H9 (cell line): ENCODE data around the gene THPO. TPM values are rescaled to one million over a fixed set of nuclear protein-coding genes. Genes with fewer than 3 reads are reported as not detected.
A peak's percentile ranks its signal among the peaks of the same experiment; 100 is the strongest.

Source experiments
- DNase-seq: peaks from one replicate; pipeline ENCODE4 v3.0.0-alpha.2; 2017
- H2AFZ ChIP-seq: one replicate; pipeline ENCODE4 v1.6.1; 2013; ENCODE audit warnings: mild to moderate bottlenecking, low read length, control low read depth, moderate library complexity
- H2AK5ac ChIP-seq: 2 replicates; pipeline ENCODE4 v1.6.1; 2013; ENCODE audit warnings: low read length, control low read depth, mixed read lengths; ENCODE audit not compliant: insufficient read length
- H2BK120ac ChIP-seq: one replicate; pipeline ENCODE4 v1.6.1; 2013; ENCODE audit warnings: low read depth, mild to moderate bottlenecking, low read length, control low read depth, inconsistent platforms; ENCODE audit not compliant: poor library complexity, severe bottlenecking
- H2BK12ac ChIP-seq: 2 replicates; pipeline ENCODE4 v1.6.1; 2013; ENCODE audit warnings: low read length, control low read depth, mixed read lengths, low read depth; ENCODE audit not compliant: insufficient read length
- H2BK15ac ChIP-seq: 2 replicates; pipeline ENCODE4 v1.6.1; 2013; ENCODE audit warnings: low read depth, low read length, control low read depth
- H2BK20ac ChIP-seq: one replicate; pipeline ENCODE4 v1.6.1; 2013; ENCODE audit warnings: low read depth, mild to moderate bottlenecking, low read length, control low read depth, inconsistent platforms; ENCODE audit not compliant: poor library complexity, severe bottlenecking
- H2BK5ac ChIP-seq: 2 replicates; pipeline ENCODE4 v1.6.1; 2013; ENCODE audit warnings: low read length, control low read depth, mixed read lengths; ENCODE audit not compliant: insufficient read length
- H3K14ac ChIP-seq: 2 replicates; pipeline ENCODE4 v1.6.1; 2013; ENCODE audit warnings: low read length, control low read depth; ENCODE audit not compliant: insufficient read depth
- H3K18ac ChIP-seq: 2 replicates; pipeline ENCODE4 v1.6.1; 2013; ENCODE audit warnings: low read depth, mild to moderate bottlenecking, mixed read lengths, low read length, control low read depth; ENCODE audit not compliant: insufficient read length
- H3K23ac ChIP-seq: 2 replicates; pipeline ENCODE4 v1.6.1; 2013; ENCODE audit warnings: low read length, control low read depth, mixed read lengths, low read depth; ENCODE audit not compliant: insufficient read length
- H3K23me2 ChIP-seq: 2 replicates; pipeline ENCODE4 v1.6.1; 2013; ENCODE audit warnings: low read depth, mild to moderate bottlenecking, mixed read lengths, low read length, control low read depth; ENCODE audit not compliant: insufficient read length, poor library complexity, severe bottlenecking
- H3K27ac ChIP-seq: 2 replicates; pipeline ENCODE4 v1.5.1; 2013; ENCODE audit warnings: low read length, control low read depth, mixed read lengths, low read depth; ENCODE audit not compliant: insufficient read length
- H3K27me3 ChIP-seq: 2 replicates; pipeline ENCODE4 v1.6.1; 2013; ENCODE audit warnings: low read length, control low read depth, inconsistent platforms; ENCODE audit not compliant: insufficient read depth
- H3K4ac ChIP-seq: 2 replicates; pipeline ENCODE4 v1.6.1; 2013; ENCODE audit warnings: low read depth, mild to moderate bottlenecking, control low read depth, inconsistent platforms, low read length, moderate library complexity
- H3K4me1 ChIP-seq: 2 replicates; pipeline ENCODE4 v1.6.1; 2013; ENCODE audit warnings: low read length, control low read depth, inconsistent platforms; ENCODE audit not compliant: insufficient read depth
- H3K4me2 ChIP-seq: 2 replicates; pipeline ENCODE4 v1.6.1; 2013; ENCODE audit warnings: low read length, control low read depth, mixed read lengths; ENCODE audit not compliant: insufficient read length, insufficient read depth
- H3K56ac ChIP-seq: 2 replicates; pipeline ENCODE4 v1.6.1; 2013; ENCODE audit warnings: low read depth, mild to moderate bottlenecking, mixed read lengths, low read length, control low read depth; ENCODE audit not compliant: insufficient read length
- H3K79me1 ChIP-seq: 2 replicates; pipeline ENCODE4 v1.6.1; 2013; ENCODE audit warnings: low read depth, mild to moderate bottlenecking, moderate library complexity, low read length, control low read depth, inconsistent platforms; ENCODE audit not compliant: insufficient read depth, poor library complexity, severe bottlenecking
- H3K79me2 ChIP-seq: 2 replicates; pipeline ENCODE4 v1.6.1; 2013; ENCODE audit warnings: low read length, control low read depth, inconsistent platforms; ENCODE audit not compliant: insufficient read depth
- H3K9ac ChIP-seq: 2 replicates; pipeline ENCODE4 v1.6.1; 2013; ENCODE audit warnings: low read length, control low read depth, mixed read lengths; ENCODE audit not compliant: insufficient read length; ENCODE audit errors: extremely low read depth
- H3K9me3 ChIP-seq: one replicate; pipeline ENCODE4 v1.6.1; 2013; ENCODE audit warnings: low read depth, low read length, inconsistent platforms; ENCODE audit not compliant: control insufficient read depth
- H3T11ph ChIP-seq: one replicate; pipeline ENCODE4 v1.6.1; 2013; ENCODE audit warnings: mild to moderate bottlenecking, low read length, control low read depth, inconsistent platforms
- H4K20me1 ChIP-seq: one replicate; pipeline ENCODE4 v1.6.1; 2013; ENCODE audit not compliant: control insufficient read depth, insufficient read length, insufficient read depth
- H4K5ac ChIP-seq: 2 replicates; pipeline ENCODE4 v1.6.1; 2013; ENCODE audit warnings: low read depth, mild to moderate bottlenecking, mixed read lengths, low read length, control low read depth; ENCODE audit not compliant: insufficient read length
- H4K8ac ChIP-seq: replicated peaks from 2 replicates; pipeline ENCODE4 v1.6.1; 2013; ENCODE audit warnings: low read length, control low read depth, mixed read lengths, low read depth; ENCODE audit not compliant: insufficient read length
- H4K91ac ChIP-seq: 2 replicates; pipeline ENCODE4 v1.6.1; 2013; ENCODE audit warnings: low read depth, mild to moderate bottlenecking, moderate library complexity, mixed read lengths, low read length, control low read depth; ENCODE audit not compliant: insufficient read length
- H3K27ac Mint-ChIP-seq, 3 experiments: 2 replicates in 2 of 3; 3 replicates in 1 of 3; pipeline ENCODE4 v1.8.0; 2020 to 2021; ENCODE audit warnings: mixed read lengths in 3 of 3, mild to moderate bottlenecking in 1 of 3, moderate library complexity in 1 of 3
- H3K27me3 Mint-ChIP-seq: 2 replicates; pipeline ENCODE4 v1.8.0; 2021; ENCODE audit warnings: low read depth, mild to moderate bottlenecking, moderate library complexity, mixed read lengths
- H3K36me3 Mint-ChIP-seq, 3 experiments: 2 replicates in 2 of 3; 3 replicates in 1 of 3; pipeline ENCODE4 v1.8.0; 2020 to 2021; ENCODE audit warnings: low read depth in 3 of 3, mixed read lengths in 3 of 3; ENCODE audit not compliant: insufficient read depth in 1 of 3
- H3K4me1 Mint-ChIP-seq, 2 experiments: 2 replicates each; pipeline ENCODE4 v1.8.0; 2020; ENCODE audit warnings: mixed read lengths in 2 of 2
- H3K4me3 Mint-ChIP-seq, 2 experiments: 2 replicates in 1 of 2; 3 replicates in 1 of 2; pipeline ENCODE4 v1.8.0; 2020 to 2021; ENCODE audit warnings: mild to moderate bottlenecking in 2 of 2, mixed read lengths in 2 of 2, moderate library complexity in 1 of 2
- H3K9me3 Mint-ChIP-seq, 2 experiments: 2 replicates in 1 of 2; 3 replicates in 1 of 2; pipeline ENCODE4 v1.8.0; 2020; ENCODE audit warnings: mild to moderate bottlenecking in 2 of 2, mixed read lengths in 2 of 2, moderate library complexity in 1 of 2
- WGBS: extraction: QIAGEN DNeasy Blood & Tissue Kit; methylation state at CpG from one replicate; pipeline ENCODE4 v1.1.7; 2013; ENCODE audit warnings: missing lambda C conversion rate, low lambda C conversion rate, mixed read lengths; ENCODE audit not compliant: insufficient read length; ENCODE audit errors: extremely low coverage; 5-methylcytosine and 5-hydroxymethylcytosine counted together
- total RNA-seq: library from RNA; stranded (reverse); gene quantifications from 2 replicates; pipeline ENCODE4 v1.2.1, GENCODE V29; 2021
- TF ChIP-seq, protein P1 (sequence below): fragments of 200-600 bp; sonication (generic); conservative IDR thresholded peaks from 3 replicates; pipeline ENCODE4 v1.8.0; 2021; ENCODE audit warnings: antibody characterized with exemption, mild to moderate bottlenecking

THPO gene
- total RNA-seq, 1 experiment from 2014 or later: 0.85 TPM

DNA sequence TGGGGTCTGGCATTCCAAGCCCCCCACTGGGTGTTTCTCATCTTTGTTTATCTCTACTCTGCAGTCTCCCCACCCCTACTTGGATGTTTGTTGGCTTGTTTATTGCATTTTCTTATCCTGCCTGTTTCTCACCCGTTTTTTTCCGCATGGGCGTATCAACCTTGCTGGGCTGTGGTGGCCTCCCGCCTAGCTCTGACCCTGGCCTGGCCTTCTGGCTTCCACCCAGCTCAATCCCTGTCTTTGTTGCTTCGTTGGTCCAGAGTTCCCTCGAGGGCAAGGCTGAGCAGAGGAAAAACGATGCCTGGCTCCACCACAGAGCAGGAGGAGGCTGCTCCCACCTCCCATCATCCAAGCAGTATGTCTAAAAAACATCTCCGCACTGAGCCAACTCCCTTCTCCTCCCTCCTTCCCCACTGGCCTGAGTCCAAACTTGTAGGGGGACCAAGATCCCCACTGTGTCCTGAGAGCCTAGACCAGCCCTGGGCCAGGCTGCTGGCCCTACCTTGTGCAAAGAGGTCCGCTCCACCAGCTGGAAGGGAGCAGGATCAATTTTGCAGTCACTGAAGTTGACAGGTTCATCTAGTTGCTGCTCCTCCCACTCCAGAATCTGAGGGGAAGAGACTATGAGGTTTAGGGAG, 26.4 kb downstream of the THPO start:
- H3K27me3 ChIP-seq: no peaks in the 10 kb centered on the region
- no peaks in the 10 kb centered on the region for H4K20me1 ChIP-seq
- no peak overlapping the region for H4K91ac ChIP-seq
- H3K23me2 ChIP-seq: no peaks in the 10 kb centered on the region
- no peaks in the 10 kb centered on the region for H3K79me1 ChIP-seq
- H4K8ac ChIP-seq: no peak overlapping the region
- H2AFZ ChIP-seq: no peak overlapping the region
- H3K56ac ChIP-seq: no peak overlapping the region
- H3K4me1 ChIP-seq: no peaks in the 10 kb centered on the region
- no peaks in the 10 kb centered on the region; a peak in 1 of 5 replicates for H3K9me3 Mint-ChIP-seq
- no peak overlapping the region for H3K4ac ChIP-seq
- H2BK20ac ChIP-seq: no peak overlapping the region
- H3K36me3 Mint-ChIP-seq: peaks cover 16 to 45% (median 41%) of the 10 kb centered on the region in 3 experiments; a peak in 6 of 7 replicates
- no peaks in the 10 kb centered on the region for H3K9me3 ChIP-seq
- H2BK120ac ChIP-seq: no peak overlapping the region
- no peak overlapping the region for H2BK5ac ChIP-seq
- H3K4me2 ChIP-seq: no peak overlapping the region
- H3K9ac ChIP-seq: no peak overlapping the region
- no peaks in the 10 kb centered on the region for H3K79me2 ChIP-seq
- no peak overlapping the region for H3K4me3 Mint-ChIP-seq
- no peak overlapping the region for H2BK15ac ChIP-seq
- H3K27me3 Mint-ChIP-seq: no peaks in the 10 kb centered on the region
- H2BK12ac ChIP-seq: no peak overlapping the region
- no peak overlapping the region for H3K18ac ChIP-seq
- no peak overlapping the region for H3K14ac ChIP-seq
- DNase-seq: no peak
- no peak overlapping the region for H4K5ac ChIP-seq
- no peak overlapping the region for H3T11ph ChIP-seq
- no peak overlapping the region for H3K27ac ChIP-seq
- H2AK5ac ChIP-seq: no peak overlapping the region
- H3K23ac ChIP-seq: no peak overlapping the region
- TF ChIP-seq, protein P1, sequence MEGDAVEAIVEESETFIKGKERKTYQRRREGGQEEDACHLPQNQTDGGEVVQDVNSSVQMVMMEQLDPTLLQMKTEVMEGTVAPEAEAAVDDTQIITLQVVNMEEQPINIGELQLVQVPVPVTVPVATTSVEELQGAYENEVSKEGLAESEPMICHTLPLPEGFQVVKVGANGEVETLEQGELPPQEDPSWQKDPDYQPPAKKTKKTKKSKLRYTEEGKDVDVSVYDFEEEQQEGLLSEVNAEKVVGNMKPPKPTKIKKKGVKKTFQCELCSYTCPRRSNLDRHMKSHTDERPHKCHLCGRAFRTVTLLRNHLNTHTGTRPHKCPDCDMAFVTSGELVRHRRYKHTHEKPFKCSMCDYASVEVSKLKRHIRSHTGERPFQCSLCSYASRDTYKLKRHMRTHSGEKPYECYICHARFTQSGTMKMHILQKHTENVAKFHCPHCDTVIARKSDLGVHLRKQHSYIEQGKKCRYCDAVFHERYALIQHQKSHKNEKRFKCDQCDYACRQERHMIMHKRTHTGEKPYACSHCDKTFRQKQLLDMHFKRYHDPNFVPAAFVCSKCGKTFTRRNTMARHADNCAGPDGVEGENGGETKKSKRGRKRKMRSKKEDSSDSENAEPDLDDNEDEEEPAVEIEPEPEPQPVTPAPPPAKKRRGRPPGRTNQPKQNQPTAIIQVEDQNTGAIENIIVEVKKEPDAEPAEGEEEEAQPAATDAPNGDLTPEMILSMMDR: no peak
- peaks cover 7 to 16% of the 10 kb centered on the region in 2 experiments for H3K4me1 Mint-ChIP-seq
- H3K27ac Mint-ChIP-seq: peak overlapping the region; percentile 52 to 82 (median 81); a peak in 6 of 7 replicates
- no CpG with 5 or more reads among the region's 9 CpGs for WGBS
